GM23248 (cell line): ENCODE results near the gene ARHGEF4. TPM values are rescaled to one million over a fixed set of nuclear protein-coding genes. Genes with fewer than 3 reads are reported as not detected.

ENCODE experiments used
- DNase-seq: peaks from one replicate; pipeline ENCODE4 v3.0.0-alpha.2; 2015
- H2AFZ ChIP-seq: fragments of 200-600 bp; sonication (generic); 2 replicates; pipeline ENCODE4 v1.6.1; 2016; ENCODE audit warnings: antibody characterized with exemption
- H3F3A ChIP-seq: fragments of 200-600 bp; sonication (generic); 2 replicates; pipeline ENCODE4 v1.6.1; 2016; ENCODE audit warnings: mild to moderate bottlenecking, antibody characterized with exemption, mixed run types; ENCODE audit not compliant: insufficient read depth
- H3K27ac ChIP-seq: fragments of 200-600 bp; sonication (generic); 2 replicates; pipeline ENCODE4 v1.5.1; 2016; ENCODE audit warnings: mild to moderate bottlenecking
- H3K27me3 ChIP-seq: fragments of 200-600 bp; sonication (generic); replicated peaks from 2 replicates; pipeline ENCODE4 v1.6.1; 2016; ENCODE audit warnings: mild to moderate bottlenecking; ENCODE audit not compliant: insufficient read depth
- H3K36me3 ChIP-seq: fragments of 200-600 bp; sonication (generic); 2 replicates; pipeline ENCODE4 v1.6.1; 2016; ENCODE audit warnings: low read depth, mild to moderate bottlenecking
- H3K4me1 ChIP-seq: fragments of 200-600 bp; sonication (generic); 2 replicates; pipeline ENCODE4 v1.6.1; 2016; ENCODE audit warnings: mild to moderate bottlenecking; ENCODE audit not compliant: insufficient read depth
- H3K4me2 ChIP-seq: fragments of 200-600 bp; sonication (generic); one replicate; pipeline ENCODE4 v1.6.1; 2016; ENCODE audit warnings: mild to moderate bottlenecking; ENCODE audit not compliant: unreplicated experiment
- H3K4me3 ChIP-seq: fragments of 200-600 bp; sonication (generic); 2 replicates; pipeline ENCODE4 v1.5.1; 2016; ENCODE audit warnings: mild to moderate bottlenecking
- H3K79me2 ChIP-seq: fragments of 200-600 bp; sonication (generic); 2 replicates; pipeline ENCODE4 v1.6.1; 2016; ENCODE audit warnings: mild to moderate bottlenecking; ENCODE audit not compliant: insufficient read depth
- H3K9ac ChIP-seq: fragments of 200-600 bp; sonication (generic); 2 replicates; pipeline ENCODE4 v1.6.1; 2016; ENCODE audit warnings: mild to moderate bottlenecking
- H3K9me2 ChIP-seq: fragments of 200-600 bp; sonication (generic); 2 replicates; pipeline ENCODE4 v1.6.1; 2016; ENCODE audit warnings: mixed run types, mild to moderate bottlenecking, moderate library complexity; ENCODE audit not compliant: insufficient read depth
- H3K9me3 ChIP-seq: fragments of 200-600 bp; sonication (generic); one replicate; pipeline ENCODE4 v1.6.1; 2017; ENCODE audit warnings: low read depth
- H4K20me1 ChIP-seq: fragments of 200-600 bp; sonication (generic); 2 replicates; pipeline ENCODE4 v1.6.0; 2016; ENCODE audit not compliant: insufficient read depth
- EZH2 ChIP-seq: fragments of 200-600 bp; sonication (generic); IDR thresholded peaks from 2 replicates; pipeline ENCODE4 v1.6.1; 2018; ENCODE audit warnings: antibody characterized with exemption, mild to moderate bottlenecking; ENCODE audit not compliant: insufficient read depth, poor library complexity, severe bottlenecking
- EZH2phosphoT487 ChIP-seq: fragments of 200-600 bp; sonication (generic); IDR thresholded peaks from 2 replicates; pipeline ENCODE4 v1.6.1; 2018; ENCODE audit warnings: antibody characterized with exemption, moderate library complexity, mild to moderate bottlenecking, low read depth; ENCODE audit not compliant: insufficient read depth
- WGBS, 2 experiments: methylation state at CpG; one replicate each; pipeline ENCODE4 v1.1.6; 2015 to 2017; ENCODE audit warnings: low lambda C conversion rate in 2 of 2, low coverage in 1 of 2; ENCODE audit errors: missing lambda C conversion rate in 2 of 2; 5-methylcytosine and 5-hydroxymethylcytosine counted together
- in situ Hi-C: fragments of 300-500 bp; cut with MboI; formaldehyde crosslinking; loops from 2 replicates; pipeline ENCODE4 v1.15.0; 2020
- polyA plus RNA-seq: library from polyadenylated mRNA; unstranded; fragments of >200 nt; fragmentation: Nextera tagmentation; extraction: Ambion mirVana; gene quantifications from 2 replicates; pipeline ENCODE4 v1.2.1, GENCODE V29; 2016
- total RNA-seq: library from RNA; depleted of rRNA; stranded (reverse); fragments of >200 nt; shearing (Covaris generic); gene quantifications from 2 replicates; pipeline ENCODE4 v1.2.3, GENCODE V29; 2014; rRNA removed

ARHGEF4 gene
- total RNA-seq: 12.0 and 26.0 TPM in 2 replicates
- 7.4 and 9.6 TPM in 2 replicates for polyA plus RNA-seq

DNA sequence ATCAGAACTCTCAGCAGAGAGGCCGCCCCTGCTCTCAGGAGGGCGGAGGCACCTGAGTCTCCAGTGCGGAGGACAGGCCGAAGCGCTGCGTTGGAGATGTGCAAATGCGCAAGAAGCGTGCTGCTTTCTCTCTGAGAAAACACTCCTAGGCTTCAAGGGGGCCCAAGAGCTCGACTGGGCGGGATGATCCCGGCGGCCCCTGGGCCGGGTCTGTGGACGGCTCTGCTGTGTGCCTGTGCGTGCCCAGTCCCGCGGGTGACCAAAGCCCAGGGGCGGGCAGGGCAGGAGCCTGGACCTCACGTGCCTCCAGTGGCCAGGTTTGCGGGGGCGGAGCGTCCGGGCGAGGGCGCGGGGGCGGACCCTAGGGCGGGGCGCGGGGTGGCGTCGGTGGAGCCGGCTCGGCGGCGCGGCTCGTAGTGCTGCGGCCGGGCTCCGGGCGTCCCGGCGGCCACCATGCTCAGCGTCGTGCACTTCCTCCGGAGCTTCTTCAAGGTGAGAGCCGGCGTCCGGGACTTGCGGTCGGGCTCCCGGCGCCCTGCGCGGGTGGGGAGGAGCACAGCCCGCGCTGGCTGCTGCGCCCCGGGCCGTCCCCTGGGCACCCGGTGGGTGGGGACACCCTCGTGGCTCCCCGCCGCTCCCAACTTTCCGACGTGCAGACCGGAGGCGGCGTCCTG lies at the start of gene ARHGEF4:
Gene ARHGEF4 (plus strand): TSS at position 414 of the 674 bp plus-strand sequence. CDS start 40 bp downstream, at position 454.
- no peak within 1 kb of the TSS for H3K27ac ChIP-seq
- 3 to 7% methylated on average over 31 to 58 of the region's 70 CpGs for WGBS, 2 experiments
- in situ Hi-C loops: no loop called here
- no peaks in the 10 kb centered on the region for H3K9me2 ChIP-seq
- peaks cover 14% of the 10 kb centered on the region for H3K27me3 ChIP-seq
- H3K9ac ChIP-seq: no peak within 1 kb of the TSS
- no peak within 1 kb of the TSS for H3K4me3 ChIP-seq
- H4K20me1 ChIP-seq: no peaks in the 10 kb centered on the region
- TF ChIP-seq EZH2phosphoT487 (no peak), EZH2 (no peak)
- H3F3A ChIP-seq: no peaks in the 10 kb centered on the region
- no peaks in the 10 kb centered on the region for H3K4me1 ChIP-seq
- no peaks in the 10 kb centered on the region for H3K79me2 ChIP-seq
- H3K36me3 ChIP-seq: no peaks in the 10 kb centered on the region
- H3K4me2 ChIP-seq: no peak within 1 kb of the TSS
- peak; percentile 14 for DNase-seq
- no peaks in the 10 kb centered on the region for H3K9me3 ChIP-seq
- H2AFZ ChIP-seq: no peak within 1 kb of the TSS

DNA sequence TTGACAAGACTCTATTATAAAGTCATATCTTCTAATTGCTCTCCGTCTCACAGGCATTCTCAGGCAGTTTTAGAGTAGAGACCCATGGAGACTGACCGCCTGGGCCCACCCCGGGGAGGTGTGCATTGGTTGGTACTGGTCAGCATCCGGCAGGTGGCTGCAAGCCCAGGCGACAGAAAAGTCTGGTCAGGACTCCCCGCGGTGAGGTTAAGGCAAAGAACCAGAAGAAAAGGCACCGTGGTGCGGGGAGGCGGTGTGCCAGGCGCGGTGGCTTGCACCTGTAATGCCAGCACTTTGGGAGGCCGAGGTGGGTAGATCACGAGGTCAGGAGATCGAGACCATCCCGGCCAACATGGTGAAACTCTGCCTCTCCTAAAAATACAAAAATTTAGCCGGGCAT lies 48.9 kb upstream of the ARHGEF4 start:
- DNase-seq: no peak
- Histone ChIP-seq H4K20me1 (no peaks in the 10 kb centered on the region), H3K4me2 (no peak overlapping the region), H3K36me3 (no peaks in the 10 kb centered on the region), H3K9me2 (no peaks in the 10 kb centered on the region), H3K4me1 (no peaks in the 10 kb centered on the region), H3K9me3 (no peaks in the 10 kb centered on the region), H3F3A (no peaks in the 10 kb centered on the region), H3K27ac (no peak overlapping the region), H2AFZ (no peak overlapping the region), H3K4me3 (no peak overlapping the region), H3K9ac (no peak overlapping the region), H3K79me2 (no peaks in the 10 kb centered on the region), H3K27me3 (peaks cover 8% of the 10 kb centered on the region; the same call in 1 of the 2 replicates)
- TF ChIP-seq EZH2 (no peak), EZH2phosphoT487 (no peak)
- WGBS, 2 experiments: 67 to 68% methylated on average over 17 of the region's 17 CpGs
- in situ Hi-C loops: no loop called here

- Histone ChIP-seq H3K9me2 (no peaks in the 10 kb centered on the region), H3K79me2 (no peaks in the 10 kb centered on the region), H3F3A (no peaks in the 10 kb centered on the region), H3K9ac (no peak overlapping the region), H3K4me1 (no peaks in the 10 kb centered on the region), H3K4me2 (no peak overlapping the region), H3K36me3 (no peaks in the 10 kb centered on the region), H3K4me3 (no peak overlapping the region), H3K9me3 (no peaks in the 10 kb centered on the region), H3K27me3 (peaks cover 17% of the 10 kb centered on the region), H2AFZ (no peak overlapping the region), H3K27ac (no peak overlapping the region), H4K20me1 (no peaks in the 10 kb centered on the region)
- DNase-seq: no peak
- WGBS, 2 experiments: 30 to 31% methylated on average over 2 of the region's 2 CpGs
- no peak for TF ChIP-seq EZH2phosphoT487
- TF ChIP-seq EZH2: no peak
- in situ Hi-C loops: no loop called here
Observed at GRCh38 chr2:130790312-130790711, 46.4 kb upstream of the ARHGEF4 start.

GRCh38 chr2:130790804-130791616 lies 45.7 kb upstream of the ARHGEF4 start:
- in situ Hi-C loops: no loop called here
- Histone ChIP-seq H3K4me1 (no peaks in the 10 kb centered on the region), H3K79me2 (no peaks in the 10 kb centered on the region), H3K27ac (no peak overlapping the region), H2AFZ (no peak overlapping the region), H3K9ac (no peak overlapping the region), H3K4me2 (no peak overlapping the region), H4K20me1 (no peaks in the 10 kb centered on the region), H3K36me3 (no peaks in the 10 kb centered on the region), H3K4me3 (no peak overlapping the region), H3K9me3 (no peaks in the 10 kb centered on the region), H3F3A (no peaks in the 10 kb centered on the region), H3K9me2 (no peaks in the 10 kb centered on the region), H3K27me3 (peaks cover 17% of the 10 kb centered on the region)
- TF ChIP-seq EZH2phosphoT487 (no peak), EZH2 (no peak)
- DNase-seq: no peak
- WGBS, 2 experiments: 57 to 61% methylated on average over 9 of the region's 9 CpGs
